GM12878 (cell line): ENCODE measurements around the gene TK1.

Source experiments
- ATF3 ChIP-seq: IDR thresholded peaks from 2 replicates; pipeline ENCODE4 v1.6.1; 2011; ENCODE audit warnings: low read depth, mild to moderate bottlenecking, low read length, moderate library complexity, borderline replicate concordance; ENCODE audit errors: extremely low read depth
- CEBPB ChIP-seq, 2 experiments: fragments of 150-350 bp in 1 of 2; IDR thresholded peaks; 2 replicates each; pipeline ENCODE4 v1.6.1; 2012 to 2014; ENCODE audit warnings: low read depth in 2 of 2, low read length in 2 of 2, borderline replicate concordance in 1 of 2, inconsistent platforms in 1 of 2
- CTCF ChIP-seq, 3 experiments: IDR thresholded peaks in 2 of 3; conservative IDR thresholded peaks in 1 of 3; 2 replicates each; pipeline ENCODE4 v1.5.1; 2011; ENCODE audit warnings: low read depth in 3 of 3, low read length in 3 of 3, mild to moderate bottlenecking in 3 of 3, control low read depth in 2 of 3, moderate library complexity in 2 of 3, inconsistent platforms in 1 of 3, mixed read lengths in 1 of 3; ENCODE audit not compliant: control insufficient read depth in 2 of 3, insufficient read depth in 1 of 3; ENCODE audit errors: extremely low read depth in 1 of 3
- ELK1 ChIP-seq: IDR thresholded peaks from 2 replicates; pipeline ENCODE4 v1.6.1; 2012; ENCODE audit warnings: low read depth, low read length, improper control_type of control experiment
- EP300 ChIP-seq, 2 experiments: fragments of 150-350 bp in 1 of 2; IDR thresholded peaks; 2 replicates each; pipeline ENCODE4 v1.6.1; 2011 to 2012; ENCODE audit warnings: low read depth in 2 of 2, low read length in 2 of 2, borderline replicate concordance in 1 of 2, improper control_type of control experiment in 1 of 2, inconsistent platforms in 1 of 2; ENCODE audit not compliant: control insufficient read depth in 1 of 2
- ESRRA ChIP-seq: IDR thresholded peaks from 2 replicates; pipeline ENCODE4 v1.6.1; 2012; ENCODE audit warnings: mild to moderate bottlenecking, low read length, improper control_type of control experiment
- EZH2 ChIP-seq: IDR thresholded peaks from 2 replicates; pipeline ENCODE4 v1.6.1; 2012; ENCODE audit warnings: low read depth, mild to moderate bottlenecking, control low read depth, inconsistent platforms, low read length, borderline replicate concordance; ENCODE audit not compliant: control insufficient read depth
- NR2F1 ChIP-seq: fragments of 450-650 bp; conservative IDR thresholded peaks from 2 replicates; pipeline ENCODE4 v1.6.1; 2017; ENCODE audit warnings: mild to moderate bottlenecking
- POLR2A ChIP-seq: IDR thresholded peaks from 2 replicates; pipeline ENCODE4 v1.6.1; 2011; ENCODE audit warnings: low read depth, mild to moderate bottlenecking, low read length
- POLR2AphosphoS2 ChIP-seq: IDR thresholded peaks from 2 replicates; pipeline ENCODE4 v1.6.1; 2011; ENCODE audit warnings: low read depth, mild to moderate bottlenecking, low read length, improper control_type of control experiment, moderate library complexity
- POLR2AphosphoS5 ChIP-seq: IDR thresholded peaks from 2 replicates; pipeline ENCODE4 v1.6.1; 2011; ENCODE audit warnings: mild to moderate bottlenecking, low read length, inconsistent platforms
- RCOR1 ChIP-seq: conservative IDR thresholded peaks from 2 replicates; pipeline ENCODE4 v1.6.1; 2012; ENCODE audit warnings: low read depth, low read length, improper control_type of control experiment
- RFX5 ChIP-seq: IDR thresholded peaks from 2 replicates; pipeline ENCODE4 v1.6.1; 2011; ENCODE audit warnings: low read depth, low read length, improper control_type of control experiment
- TAF1 ChIP-seq: IDR thresholded peaks from 2 replicates; pipeline ENCODE4 v1.6.1; 2011; ENCODE audit warnings: mild to moderate bottlenecking, low read depth, low read length, borderline replicate concordance

- TF ChIP-seq RFX5: no peak
- no peak for TF ChIP-seq TAF1
- no peak for TF ChIP-seq POLR2AphosphoS5
- TF ChIP-seq EP300 (IDR thresholded peaks at IDR 0.05; ENCODE audit: borderline replicate concordance in 1 of 2, control insufficient read depth in 1 of 2, low read depth in 2 of 2, low read length in 2 of 2): no peak
- no peak for TF ChIP-seq EZH2
- no peak for TF ChIP-seq ESRRA
- TF ChIP-seq CEBPB (IDR thresholded peaks at IDR 0.05; ENCODE audit: borderline replicate concordance in 1 of 2, low read depth in 2 of 2, low read length in 2 of 2): no peak
- TF ChIP-seq NR2F1: no peak
- TF ChIP-seq RCOR1: no peak
- no peak for TF ChIP-seq ELK1
- no peak for TF ChIP-seq CTCF (IDR thresholded peaks at IDR 0.05 in 2 of 3, conservative IDR thresholded peaks at IDR 0.05 in 1 of 3; ENCODE audit: control insufficient read depth in 2 of 3, extremely low read depth in 1 of 3, insufficient read depth in 1 of 3, low read depth in 3 of 3, low read length in 3 of 3)
- TF ChIP-seq POLR2A: no peak
- no peak for TF ChIP-seq POLR2AphosphoS2
- TF ChIP-seq ATF3: no peak
Measured at GRCh38 chr17:78205124-78205775, 18.4 kb upstream of the TK1 start.
